Ovary (tissue), 3 donors: ENCODE measurements around the gene PRKAG3.

Source experiments
- EP300 ChIP-seq: sonication (generic); formaldehyde crosslinking; IDR thresholded peaks from one replicate; pipeline ENCODE4 v1.6.1; 2017; ENCODE audit warnings: antibody characterized with exemption
- TF ChIP-seq, protein P1 (sequence below), 3 donors: fragments of 450-650 bp in 2 of 3; fragments of 200-600 bp in 1 of 3; IDR thresholded peaks; one replicate each; pipeline versions ENCODE4 v1.5.1 to v1.8.0; 2016 to 2022; ENCODE audit warnings: antibody characterized with exemption in 3 of 3, mild to moderate bottlenecking in 1 of 3
- donor health status: DM: no; HTN: no; CAD: no.

DNA sequence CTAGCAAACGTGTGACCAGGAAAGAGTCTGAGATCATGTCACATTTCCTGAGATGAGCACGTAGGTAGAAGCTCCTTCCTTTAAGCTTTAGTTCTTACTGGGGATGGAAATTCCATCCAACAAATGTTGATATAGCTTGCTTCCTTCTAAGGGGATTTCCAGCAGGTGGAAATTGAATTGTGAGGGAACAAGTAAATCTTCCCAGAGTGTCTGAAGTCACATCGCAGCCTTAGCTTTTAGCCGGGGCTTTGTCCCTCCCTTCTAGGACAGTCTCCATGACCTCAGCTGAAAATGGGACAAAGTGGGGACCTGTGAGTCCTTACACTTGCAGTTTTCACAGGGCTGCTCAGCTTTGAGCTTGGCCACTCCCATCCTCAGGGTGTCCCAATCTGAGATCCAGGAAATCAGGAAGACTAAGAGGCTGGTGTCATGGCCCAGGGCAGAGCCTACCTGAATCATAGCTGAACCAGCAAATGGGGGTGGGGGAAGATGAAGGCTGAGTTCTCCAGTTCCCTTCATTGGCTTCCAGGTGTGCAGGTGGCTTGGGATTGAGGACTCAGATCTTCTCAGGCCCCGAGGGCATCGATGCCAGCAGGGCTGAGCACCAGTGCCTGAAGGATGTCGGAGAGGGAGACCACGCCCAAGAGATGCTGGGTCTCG lies 8.3 kb downstream of the PRKAG3 start:
- TF ChIP-seq, protein P1, sequence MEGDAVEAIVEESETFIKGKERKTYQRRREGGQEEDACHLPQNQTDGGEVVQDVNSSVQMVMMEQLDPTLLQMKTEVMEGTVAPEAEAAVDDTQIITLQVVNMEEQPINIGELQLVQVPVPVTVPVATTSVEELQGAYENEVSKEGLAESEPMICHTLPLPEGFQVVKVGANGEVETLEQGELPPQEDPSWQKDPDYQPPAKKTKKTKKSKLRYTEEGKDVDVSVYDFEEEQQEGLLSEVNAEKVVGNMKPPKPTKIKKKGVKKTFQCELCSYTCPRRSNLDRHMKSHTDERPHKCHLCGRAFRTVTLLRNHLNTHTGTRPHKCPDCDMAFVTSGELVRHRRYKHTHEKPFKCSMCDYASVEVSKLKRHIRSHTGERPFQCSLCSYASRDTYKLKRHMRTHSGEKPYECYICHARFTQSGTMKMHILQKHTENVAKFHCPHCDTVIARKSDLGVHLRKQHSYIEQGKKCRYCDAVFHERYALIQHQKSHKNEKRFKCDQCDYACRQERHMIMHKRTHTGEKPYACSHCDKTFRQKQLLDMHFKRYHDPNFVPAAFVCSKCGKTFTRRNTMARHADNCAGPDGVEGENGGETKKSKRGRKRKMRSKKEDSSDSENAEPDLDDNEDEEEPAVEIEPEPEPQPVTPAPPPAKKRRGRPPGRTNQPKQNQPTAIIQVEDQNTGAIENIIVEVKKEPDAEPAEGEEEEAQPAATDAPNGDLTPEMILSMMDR (IDR thresholded peaks at IDR 0.05), result no peak
- TF ChIP-seq EP300, result no peak
